Measurements from ENCODE around the gene MAP7. TPM values are rescaled to one million over a fixed set of nuclear protein-coding genes. Genes with fewer than 3 reads are reported as not detected.
"Not testable (repeated sequence)": the region's sequence is repeated elsewhere in the genome, so short reads cannot be mapped to it uniquely, and the experiment has no call there.

The MAP7 gene
- total RNA-seq, 4 donors from 2014 or later, result 0.84 to 1.5 (median 1.4) TPM

GRCh38 chr6:136486357-136486756 lies 63.9 kb downstream of the MAP7 start:
- no peak for DNase-seq (ENCODE audit: low spot score in 2 of 2)
- WGBS, 2 donors, result 56 to 74% methylated on average over 1 of the region's 1 CpG
- Histone ChIP-seq H3K36me3 (no peaks in the 10 kb centered on the region), H3K27me3 (no peaks in the 10 kb centered on the region), H3K9me3 (no peaks in the 10 kb centered on the region), H3K4me3 (no peak overlapping the region), H3K27ac (no peak overlapping the region), H3K4me1 (no peaks in the 10 kb centered on the region)
- TF ChIP-seq POLR2A (IDR thresholded peaks at IDR 0.05), result no peak
- no peak for TF ChIP-seq EP300 (IDR thresholded peaks at IDR 0.05)
- no peak for TF ChIP-seq CTCF (IDR thresholded peaks at IDR 0.05)

GRCh38 chr6:136483906-136484305 lies 66.3 kb downstream of the MAP7 start:
- Histone ChIP-seq H3K4me1 (no peaks in the 10 kb centered on the region), H3K4me3 (no peak overlapping the region), H3K36me3 (no peaks in the 10 kb centered on the region), H3K27me3 (no peaks in the 10 kb centered on the region), H3K9me3 (peaks cover 0 to 3% (median 0%) of the 10 kb centered on the region in 4 donors), H3K27ac (no peak overlapping the region)
- TF ChIP-seq EP300 (IDR thresholded peaks at IDR 0.05) (no peak), POLR2A (IDR thresholded peaks at IDR 0.05) (no peak), CTCF (IDR thresholded peaks at IDR 0.05) (no peak)
- DNase-seq (ENCODE audit: low spot score in 2 of 2), result no peak
- 71 to 78% methylated on average over 3 of the region's 3 CpGs for WGBS, 2 donors

GRCh38 chr6:136483005-136483404 lies 67.2 kb downstream of the MAP7 start:
- WGBS, 2 donors, result 94% methylated on average over 2 of the region's 2 CpGs

GRCh38 chr6:136477548-136477947 lies 72.7 kb downstream of the MAP7 start:
- DNase-seq (ENCODE audit: low spot score in 2 of 2), result no peak
- Histone ChIP-seq H3K27ac (no peak overlapping the region), H3K27me3 (no peaks in the 10 kb centered on the region), H3K4me1 (no peaks in the 10 kb centered on the region), H3K36me3 (no peaks in the 10 kb centered on the region), H3K9me3 (peaks cover 0 to 3% (median 0%) of the 10 kb centered on the region in 4 donors), H3K4me3 (no peak overlapping the region)
- TF ChIP-seq EP300 (IDR thresholded peaks at IDR 0.05) (no peak), POLR2A (IDR thresholded peaks at IDR 0.05) (no peak), CTCF (IDR thresholded peaks at IDR 0.05) (no peak)

More at GRCh38 chr6:136483005-136483404, 67.2 kb downstream of the MAP7 start:
- H3K4me3 ChIP-seq; H3K36me3 ChIP-seq; H3K4me1 ChIP-seq; DNase-seq (ENCODE audit: low spot score in 2 of 2); H3K27me3 ChIP-seq; H3K9me3 ChIP-seq; H3K27ac ChIP-seq: not testable (repeated sequence)

- H3K27ac ChIP-seq, result no peak overlapping the region
- H3K9me3 ChIP-seq, result peaks cover 0 to 3% (median 0%) of the 10 kb centered on the region in 4 donors
- TF ChIP-seq EP300 (IDR thresholded peaks at IDR 0.05), result no peak
- H3K4me3 ChIP-seq, result no peak overlapping the region
- no peaks in the 10 kb centered on the region for H3K27me3 ChIP-seq
- H3K36me3 ChIP-seq, result no peaks in the 10 kb centered on the region
- 78 to 87% methylated on average over 4 of the region's 4 CpGs for WGBS, 2 donors
- peaks cover 0 to 7% (median 0%) of the 10 kb centered on the region in 4 donors for H3K4me1 ChIP-seq
- DNase-seq (ENCODE audit: low spot score in 2 of 2), result no peak
Measured at GRCh38 chr6:136475686-136476085, 74.5 kb downstream of the MAP7 start.

GRCh38 chr6:136474241-136474640 lies 76.0 kb downstream of the MAP7 start:
- Histone ChIP-seq H3K4me1 (peaks cover 0 to 7% (median 0%) of the 10 kb centered on the region in 4 donors), H3K4me3 (no peak overlapping the region), H3K27ac (no peak overlapping the region), H3K9me3 (peaks cover 0 to 3% (median 0%) of the 10 kb centered on the region in 4 donors), H3K27me3 (no peaks in the 10 kb centered on the region), H3K36me3 (no peaks in the 10 kb centered on the region)
- no peak for TF ChIP-seq EP300 (IDR thresholded peaks at IDR 0.05)
- no peak for TF ChIP-seq POLR2A (IDR thresholded peaks at IDR 0.05)
- TF ChIP-seq CTCF (IDR thresholded peaks at IDR 0.05), result no peak
- 90 to 95% methylated on average over 6 of the region's 6 CpGs for WGBS, 2 donors
- DNase-seq (ENCODE audit: low spot score in 2 of 2), result no peak
